HG03469 (cell line): ENCODE measurements around the gene XPR1.

Experiments
- ATAC-seq: cut with Tn5 transposase; IDR thresholded peaks from one replicate; pipeline ENCODE4 v1.9.1; 2021; ENCODE audit warnings: mild to moderate bottlenecking, moderate library complexity, moderate number of reproducible peaks; ENCODE audit not compliant: unreplicated experiment

The XPR1 gene

DNA sequence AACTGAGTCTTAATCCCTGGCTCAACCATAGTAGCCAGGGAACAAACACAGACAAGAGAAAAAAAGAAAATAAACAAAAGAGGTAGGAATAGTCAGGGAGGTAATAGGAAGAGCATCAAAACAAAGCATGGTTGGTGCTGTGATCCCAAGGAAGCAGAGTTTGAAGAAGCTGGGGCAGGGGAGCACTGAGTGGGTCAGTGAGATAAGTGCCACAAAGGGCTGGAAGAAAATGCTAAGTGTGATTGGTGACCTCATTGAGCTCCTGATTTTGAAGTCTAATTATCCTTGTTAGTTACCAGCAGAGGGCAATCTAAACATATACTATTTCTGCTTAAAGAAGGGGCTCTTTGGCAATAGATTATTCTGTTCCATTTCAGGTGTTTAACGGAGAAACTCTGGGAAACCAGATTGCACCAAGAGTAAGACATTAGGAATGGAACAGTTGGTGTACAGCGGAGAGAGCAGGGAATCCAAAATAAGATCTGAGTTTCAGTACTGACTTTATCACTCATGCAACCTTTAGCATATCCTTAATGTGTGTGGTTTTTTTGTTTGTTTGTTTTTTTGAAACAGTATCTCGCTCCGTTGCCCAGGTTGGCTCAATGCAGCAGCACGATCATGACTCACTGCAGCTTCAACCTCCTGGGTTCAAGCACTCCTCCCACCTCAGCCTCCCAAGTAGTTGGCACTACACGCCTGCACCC is 250.1 kb downstream of the XPR1 start:
- ATAC-seq = no peak

DNA sequence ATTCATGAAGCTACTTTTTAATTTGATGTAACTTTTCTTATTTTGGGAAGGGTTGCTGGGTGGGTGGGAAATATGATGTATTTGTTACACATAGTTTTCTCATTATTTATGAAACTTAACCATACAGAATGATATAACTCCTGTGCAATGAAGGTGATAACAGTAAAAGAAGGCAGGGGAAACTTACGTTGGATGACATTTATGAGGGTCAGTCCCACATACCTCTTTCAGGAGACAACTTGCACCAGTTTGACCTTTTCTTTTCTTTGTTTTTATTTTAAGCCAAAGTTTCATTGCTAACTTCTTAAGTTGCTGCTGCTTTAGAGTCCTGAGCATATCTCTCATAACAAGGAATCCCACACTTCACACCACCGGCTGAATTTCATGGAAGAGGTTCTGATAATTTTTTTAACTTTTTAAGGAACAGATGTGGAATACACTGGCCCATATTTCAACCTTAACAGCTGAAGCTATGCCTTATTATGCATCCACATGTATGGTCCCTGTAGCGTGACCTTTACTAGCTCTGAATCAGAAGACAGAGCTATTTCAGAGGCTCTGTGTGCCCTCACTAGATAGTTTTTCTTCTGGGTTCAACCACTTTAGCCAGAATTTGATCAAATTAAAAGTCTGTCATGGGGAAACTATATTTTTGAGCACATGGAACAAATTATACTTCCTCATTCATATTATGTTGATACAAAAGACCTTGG is 252.9 kb downstream of the XPR1 start:
- ATAC-seq = no peak

DNA sequence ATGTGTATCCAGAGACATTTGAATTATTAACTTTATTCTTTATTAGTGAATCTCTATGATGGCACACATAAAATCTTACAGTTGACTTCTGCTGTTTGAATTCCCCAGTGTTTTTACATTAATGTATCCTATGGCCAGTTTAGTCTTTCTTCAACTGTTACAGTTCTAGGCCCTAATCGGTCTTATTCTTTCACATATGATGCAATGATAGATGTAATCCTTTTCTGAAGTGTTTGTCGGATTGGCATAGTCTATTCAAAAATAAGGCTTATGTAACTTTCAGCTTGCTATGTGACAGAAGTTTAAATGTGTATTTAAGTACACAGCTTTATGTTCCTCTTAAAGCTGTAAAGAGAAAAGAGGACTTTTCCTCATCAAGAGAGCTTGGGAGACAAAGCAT is 254.5 kb downstream of the XPR1 start:
- ATAC-seq = no peak

DNA sequence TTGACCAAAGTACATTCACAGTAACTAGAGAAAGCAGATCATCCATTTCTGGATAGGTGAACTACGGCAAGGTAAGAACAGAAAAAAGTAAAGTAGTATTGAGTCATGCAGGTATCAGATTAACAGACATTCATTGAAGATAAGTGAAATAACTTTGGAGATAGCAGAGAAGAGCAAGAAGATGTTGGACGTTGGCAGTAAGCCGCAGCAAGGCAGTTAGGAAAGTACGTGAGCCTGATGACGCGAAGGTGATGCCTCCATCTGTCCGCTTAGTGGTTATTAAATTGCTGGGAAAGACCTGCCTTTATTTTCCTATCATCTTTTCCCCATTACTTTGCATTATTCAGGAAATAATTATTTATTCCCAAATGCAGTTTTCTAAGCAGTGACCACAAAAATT is 256.0 kb downstream of the XPR1 start:
- no peak for ATAC-seq

DNA sequence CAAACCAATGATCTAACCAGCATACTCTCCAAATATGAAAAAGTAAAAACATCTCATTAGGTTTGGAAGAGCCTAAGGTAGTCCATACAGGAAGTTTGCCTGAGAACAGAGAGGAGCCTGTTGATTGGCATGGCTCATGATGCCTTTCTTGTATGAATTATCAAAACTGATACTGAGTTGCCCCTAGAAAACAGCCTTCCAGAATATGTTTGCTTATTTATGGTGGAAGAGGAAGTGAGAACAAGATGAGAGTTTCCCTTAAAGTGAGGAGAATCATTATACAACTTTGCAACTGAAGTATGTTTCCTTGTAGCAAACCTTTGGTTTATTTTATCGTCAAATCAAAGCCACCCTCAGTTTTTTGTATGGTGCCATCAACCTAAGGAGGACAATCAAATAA is 257.0 kb downstream of the XPR1 start:
- no peak for ATAC-seq

DNA sequence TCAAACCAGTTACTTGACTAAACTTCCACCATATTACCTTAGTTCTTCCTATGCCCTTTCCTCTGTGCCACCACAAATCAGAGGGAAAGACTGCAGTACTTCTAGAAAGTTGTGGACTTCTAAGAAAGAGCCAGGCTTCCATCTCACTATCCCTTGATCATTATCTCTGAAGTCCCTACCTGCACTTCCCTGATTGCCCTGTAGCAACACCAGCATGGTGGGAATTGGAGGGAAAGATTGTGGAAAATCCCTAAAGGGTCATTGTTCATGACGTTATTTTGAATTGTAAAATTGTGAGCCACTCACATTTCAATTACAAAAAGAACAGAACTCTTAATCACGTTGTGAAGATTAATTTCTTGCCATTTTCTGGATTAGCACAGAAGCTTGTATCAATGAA is 257.5 kb downstream of the XPR1 start:
- ATAC-seq = no peak

DNA sequence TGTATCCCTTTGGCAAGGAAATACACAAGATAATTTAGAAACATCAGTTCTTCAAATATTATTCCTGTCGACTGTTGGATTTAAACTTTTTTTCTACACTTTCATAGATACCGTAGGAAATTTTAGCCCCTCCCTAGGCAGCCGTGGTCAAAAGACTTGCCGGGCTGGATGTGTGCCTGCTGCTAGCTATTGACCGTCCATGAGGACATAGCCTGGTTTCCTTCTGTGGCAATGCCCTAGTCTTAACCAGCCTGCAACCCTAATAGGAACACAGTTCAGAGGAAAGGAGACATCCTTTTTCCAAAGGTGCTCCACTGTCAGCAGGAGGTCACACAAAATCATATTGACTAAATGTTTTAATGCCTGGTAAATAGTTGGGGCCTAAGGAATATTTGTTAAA is 260.4 kb downstream of the XPR1 start:
- no peak for ATAC-seq

DNA sequence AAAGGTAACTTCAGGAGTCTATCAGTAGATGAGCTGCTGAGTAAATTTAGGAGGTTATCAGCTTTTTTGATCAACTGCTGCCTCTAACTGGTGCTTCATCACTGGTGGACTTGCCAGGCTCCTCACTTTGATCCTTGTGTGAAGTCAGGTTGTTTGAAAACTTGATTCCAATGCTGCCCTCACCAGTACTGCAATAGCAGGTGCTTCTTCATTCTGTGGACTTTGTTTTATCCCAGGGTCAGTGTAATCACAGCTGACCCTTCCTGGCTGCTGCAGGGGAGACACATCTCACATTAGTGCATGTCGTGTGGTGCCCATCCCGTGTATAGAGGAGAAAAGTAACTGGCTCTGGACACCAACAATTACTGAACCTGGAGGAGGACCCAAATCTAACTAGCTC is 260.9 kb downstream of the XPR1 start:
- no peak for ATAC-seq

DNA sequence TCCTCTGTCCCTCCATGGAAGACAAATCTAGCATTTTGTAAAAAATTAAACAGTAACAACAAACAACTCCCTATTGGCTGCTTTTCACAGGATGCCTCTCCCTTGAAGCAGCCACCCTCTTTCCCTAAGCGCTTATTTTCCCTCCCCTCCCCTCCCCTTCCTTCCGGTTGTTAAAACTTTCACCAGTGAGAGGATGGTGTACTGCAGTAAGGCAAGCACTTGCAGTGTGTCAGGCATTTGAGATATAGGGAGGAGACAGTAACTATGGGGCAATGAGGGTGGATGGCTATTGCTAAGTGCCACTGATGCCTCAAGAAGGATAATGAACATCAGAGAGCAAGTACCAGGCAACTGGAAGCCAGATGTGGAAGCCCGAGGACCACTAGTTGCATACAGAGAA is 261.8 kb downstream of the XPR1 start:
- ATAC-seq = no peak

DNA sequence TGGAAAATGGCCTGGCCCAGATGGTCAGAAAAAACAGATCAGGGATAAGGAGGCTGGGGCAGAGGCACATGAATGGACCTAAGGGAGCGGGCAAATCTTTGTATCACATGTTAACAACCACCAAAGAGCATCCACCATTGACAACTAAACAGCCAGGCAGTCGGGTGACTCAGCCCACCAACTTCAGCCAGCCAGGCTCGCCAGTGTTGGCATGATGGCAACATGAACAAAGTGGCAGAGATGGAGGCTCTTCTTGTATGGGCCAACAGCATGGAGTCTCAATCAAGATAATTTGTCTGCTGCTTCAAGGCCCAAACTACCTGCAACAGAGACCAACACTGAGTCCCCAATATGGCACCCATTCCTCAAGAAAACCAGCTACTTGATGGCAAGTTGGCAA is 264.3 kb downstream of the XPR1 start:
- no peak for ATAC-seq

DNA sequence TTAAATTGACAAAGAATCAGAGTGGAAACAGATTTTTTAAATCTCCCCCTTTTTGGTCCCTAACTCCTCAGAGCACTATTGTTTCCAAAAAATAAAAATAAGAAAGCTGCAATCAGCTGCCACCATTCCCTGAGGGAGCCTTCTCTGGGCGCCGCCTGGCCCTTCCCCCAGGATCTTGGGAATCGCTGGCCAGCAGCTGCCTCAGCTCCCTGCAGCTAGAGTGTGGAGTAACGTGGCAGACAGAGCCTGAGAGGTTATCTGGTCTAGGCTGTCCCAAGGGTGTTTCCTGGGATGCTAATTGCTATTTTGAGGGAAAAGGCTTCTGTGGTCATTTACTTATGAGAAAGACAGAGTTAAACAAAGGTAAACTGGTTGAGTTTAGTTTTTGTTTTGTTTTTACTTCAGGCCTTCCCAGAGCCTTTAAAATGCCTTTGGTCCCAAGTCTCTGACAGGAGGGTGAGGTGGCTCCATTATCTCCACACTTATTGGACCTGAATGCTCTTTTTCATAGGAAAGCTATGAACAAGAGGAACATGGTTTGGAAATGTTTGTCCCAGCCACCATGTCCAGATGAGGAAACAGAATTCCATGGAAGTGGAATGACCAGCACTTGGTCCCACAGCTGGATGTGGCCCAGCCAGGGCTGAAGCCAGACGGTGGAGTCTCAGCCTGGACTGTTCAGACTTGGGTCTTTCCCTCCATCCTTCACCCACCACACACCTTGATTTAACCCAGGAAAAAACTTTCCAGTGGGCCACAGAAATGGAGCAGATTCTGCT is 266.8 kb downstream of the XPR1 start:
- ATAC-seq = no peak

DNA sequence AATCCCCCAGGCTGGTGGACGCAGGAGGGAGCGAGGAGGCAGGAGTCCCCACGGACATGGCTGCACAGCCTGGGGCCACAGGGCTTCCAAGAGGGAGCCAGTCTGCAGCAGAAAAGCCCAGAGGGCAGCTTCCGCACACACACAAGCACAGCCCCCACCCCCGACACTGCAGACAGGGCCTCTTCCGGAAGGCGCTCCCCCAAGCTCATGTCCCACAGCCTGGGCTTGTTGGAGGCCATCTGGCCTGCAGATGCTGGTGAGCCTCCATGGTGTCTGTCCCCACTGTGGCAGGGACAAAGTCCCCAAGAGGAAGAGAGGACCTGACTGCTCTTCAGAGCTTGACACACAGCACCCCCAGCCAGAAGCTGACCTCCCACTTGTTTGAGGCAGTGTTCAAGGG is 267.4 kb downstream of the XPR1 start:
- no peak for ATAC-seq

DNA sequence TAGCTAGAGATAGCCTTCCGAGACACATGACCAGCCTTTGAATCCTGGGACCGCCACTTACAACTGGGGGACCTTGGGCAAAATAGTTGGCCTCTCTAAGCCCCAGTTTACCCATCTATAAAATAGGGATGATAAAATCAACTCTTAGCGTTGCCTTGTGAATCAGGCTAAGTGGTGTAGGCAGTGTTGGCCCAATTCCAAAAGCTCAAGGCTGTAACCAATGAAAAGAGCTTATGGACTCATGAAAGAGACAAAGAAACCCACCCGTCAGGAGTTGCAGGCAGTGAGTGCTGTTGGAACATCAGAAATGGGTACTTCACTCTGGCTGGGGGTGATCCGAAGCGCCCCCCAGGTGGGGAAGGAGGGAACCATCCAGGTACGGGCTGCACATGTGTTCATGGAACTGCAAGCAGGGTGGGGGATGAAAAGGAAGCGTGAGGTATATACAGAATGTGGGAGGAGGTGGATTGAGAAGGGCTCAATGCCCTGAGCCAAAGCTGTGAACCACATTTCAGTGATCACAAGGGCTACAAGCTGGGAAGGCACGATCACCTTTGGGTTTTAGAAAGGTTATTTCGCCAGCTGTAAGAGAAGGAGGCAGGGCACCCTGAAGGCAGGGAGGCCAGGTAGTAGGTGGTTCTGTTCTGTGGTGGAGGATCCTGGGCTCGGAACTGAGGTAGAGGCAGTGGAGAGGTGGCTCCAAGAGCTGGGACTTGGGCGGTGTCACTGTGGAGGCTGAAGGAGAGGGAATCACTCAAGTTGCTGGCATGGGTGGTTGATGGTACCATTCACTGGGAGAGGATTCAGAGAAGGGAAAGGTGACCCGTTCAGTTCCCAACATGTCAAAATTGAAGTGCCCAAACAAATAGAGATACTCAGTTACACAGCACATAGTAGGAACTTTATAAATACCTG is 269.5 kb downstream of the XPR1 start:
- ATAC-seq = no peak

DNA sequence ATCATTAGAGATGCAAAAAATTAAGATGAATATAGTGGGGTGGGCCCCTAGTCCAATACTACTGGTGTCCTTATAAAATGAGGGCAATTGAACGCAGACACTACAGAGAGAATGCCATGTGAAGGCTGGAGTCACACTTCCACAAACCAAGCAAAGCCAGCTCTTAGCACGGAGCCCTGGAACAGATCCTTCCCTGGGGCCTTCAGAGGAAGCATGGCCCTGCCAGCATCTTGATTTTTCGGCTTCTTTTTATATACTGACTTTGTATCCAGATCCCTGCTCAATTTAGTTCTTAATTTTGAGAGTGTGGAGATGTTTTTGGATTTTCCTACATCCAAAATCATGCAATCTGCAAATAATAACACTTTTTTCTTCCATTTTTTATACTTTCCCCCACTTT is 270.7 kb downstream of the XPR1 start:
- no peak for ATAC-seq

DNA sequence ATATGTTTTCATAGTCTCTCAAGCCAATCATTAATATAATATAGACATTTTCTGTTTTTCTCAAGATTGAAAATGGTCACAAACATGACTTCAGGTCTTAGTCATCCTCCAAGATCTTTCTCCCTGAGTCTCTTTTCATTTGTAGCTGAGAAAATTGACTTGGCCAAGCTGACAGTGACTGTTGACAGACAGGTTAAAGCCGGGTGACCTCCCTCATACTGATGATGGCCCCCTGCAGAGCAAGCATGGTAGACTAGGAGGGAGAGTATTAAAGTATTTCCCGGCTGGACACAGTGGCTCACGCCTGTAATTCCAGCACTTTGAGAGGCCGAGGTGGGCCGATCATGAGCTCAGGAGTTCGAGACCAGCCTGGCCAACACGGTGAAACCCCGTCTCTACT is 274.1 kb downstream of the XPR1 start:
- no peak for ATAC-seq

DNA sequence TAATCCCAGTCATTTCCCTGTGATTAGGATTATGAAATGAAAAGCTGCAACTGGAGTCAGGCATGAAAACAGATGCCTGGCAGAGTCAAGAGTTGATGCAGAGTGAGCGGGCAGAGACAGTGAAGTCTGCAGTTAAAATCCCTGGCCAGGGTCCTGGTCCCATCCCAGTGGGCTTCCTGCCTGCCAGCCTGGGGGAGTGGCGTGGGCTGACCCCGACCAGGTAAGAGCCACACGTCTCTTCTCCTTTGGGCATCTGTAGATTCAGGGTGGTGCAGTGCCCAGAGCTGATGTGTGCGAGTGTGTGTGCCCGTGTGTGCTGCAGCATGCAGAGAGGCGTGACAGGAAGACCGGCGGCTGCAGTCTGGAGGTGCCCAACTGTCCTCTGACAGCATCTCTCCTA is 274.7 kb downstream of the XPR1 start:
- no peak for ATAC-seq

DNA sequence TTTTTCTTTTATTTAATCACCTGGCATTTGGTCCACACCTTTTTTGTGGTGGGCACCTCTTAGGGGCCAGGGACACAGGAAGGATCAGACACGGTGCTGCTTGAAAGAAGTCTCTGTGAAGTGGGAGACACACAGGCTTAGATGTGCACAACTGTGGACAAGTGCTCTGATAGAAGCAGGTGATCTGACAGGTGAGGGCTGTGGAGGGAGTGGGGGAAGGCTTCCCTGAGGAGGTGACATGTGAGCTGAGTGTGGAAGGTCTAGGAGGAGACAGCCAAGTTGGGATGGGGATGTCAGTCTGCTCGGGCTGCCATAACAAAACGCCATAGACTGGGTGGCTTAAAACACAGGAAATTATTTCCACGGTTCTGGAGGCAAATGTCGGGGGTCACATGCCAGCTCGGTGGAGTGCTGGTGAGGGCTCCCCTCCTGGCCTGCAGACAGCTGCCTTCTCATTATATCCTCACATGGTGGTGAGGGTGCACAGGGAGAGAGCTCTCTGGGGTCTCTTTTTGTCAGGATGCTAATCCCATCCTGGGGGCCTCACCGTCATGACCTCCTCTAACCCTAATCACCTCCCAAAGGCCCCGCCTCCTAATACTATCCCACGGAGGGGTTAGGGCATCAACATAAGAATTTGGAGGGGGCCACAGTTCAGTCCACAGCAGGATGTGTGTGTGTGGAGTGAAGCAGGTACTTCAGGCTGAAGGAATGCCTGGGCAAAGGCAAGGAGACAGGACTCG is 275.7 kb downstream of the XPR1 start:
- no peak for ATAC-seq

DNA sequence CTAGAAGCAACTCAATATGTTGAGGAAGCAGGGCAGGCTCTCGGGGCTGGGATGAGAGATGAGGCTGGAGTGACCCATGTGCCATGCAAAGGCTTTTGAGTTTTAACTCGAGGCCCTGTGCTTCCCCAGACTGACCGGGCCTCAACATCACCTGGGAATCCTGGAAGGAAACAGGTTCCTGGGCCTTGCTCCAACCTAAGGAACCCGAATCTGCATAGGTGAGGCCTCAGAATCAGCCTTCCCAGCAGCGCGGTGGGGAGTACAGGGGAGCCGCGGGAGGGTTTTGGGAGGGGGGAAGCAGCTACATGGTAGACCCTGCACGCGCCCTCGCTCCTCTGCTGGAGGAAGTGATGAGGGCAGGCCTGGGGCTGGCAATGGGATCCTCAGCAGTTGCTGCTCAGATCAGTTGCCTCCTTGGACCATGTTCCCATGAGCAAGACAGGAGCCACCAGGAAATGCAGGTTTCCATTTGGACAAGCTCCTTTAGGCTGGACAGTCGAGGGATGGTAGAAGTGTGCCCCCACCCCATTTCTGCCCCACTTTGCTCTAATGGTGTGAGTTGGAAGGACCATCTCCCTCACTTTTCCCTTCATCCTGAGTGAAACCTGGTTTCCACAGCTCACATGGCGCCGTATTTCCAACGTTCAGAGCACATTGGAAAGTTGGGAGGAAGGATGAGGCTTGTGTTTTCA is 276.4 kb downstream of the XPR1 start:
- no peak for ATAC-seq

DNA sequence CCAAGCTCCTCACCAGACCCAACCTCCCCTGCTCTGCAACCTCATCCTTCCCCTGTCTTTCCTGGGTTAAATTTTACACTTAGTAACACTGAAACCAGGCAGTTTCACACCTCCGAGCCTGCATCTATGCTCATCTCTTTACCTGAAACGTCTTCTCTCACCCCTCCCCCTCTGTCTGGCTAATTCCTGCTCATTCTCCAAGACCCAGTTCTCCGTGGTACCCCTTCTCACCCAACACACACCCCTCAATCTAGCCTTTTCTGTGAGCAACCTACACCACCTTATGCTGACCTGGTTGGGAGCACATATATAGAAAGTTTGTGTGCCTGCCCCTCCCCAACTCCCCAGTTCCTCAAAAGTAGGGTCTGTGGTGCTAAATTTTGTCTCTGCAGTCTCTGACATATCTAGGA is 277.2 kb downstream of the XPR1 start:
- no peak for ATAC-seq
